Ureter (tissue), 1 donor: ENCODE results near the gene ADAMTS4. TPM values are rescaled to one million over a fixed set of nuclear protein-coding genes. Genes with fewer than 3 reads are reported as not detected.
A peak's percentile ranks its signal among the peaks of the same experiment; 100 is the strongest.

Experiments used
- DNase-seq: peaks from one replicate; pipeline ENCODE4 v3.0.0-alpha.2; 2020; ENCODE audit warnings: low spot score
- total RNA-seq: library from RNA; stranded (reverse); gene quantifications from one replicate; pipeline ENCODE4 v1.2.4, GENCODE V29; 2023
- donor health status: DM: yes; HTN: yes; CAD: no.

ADAMTS4 gene
- total RNA-seq, 1 donor from 2014 or later: 42.6 TPM

DNA sequence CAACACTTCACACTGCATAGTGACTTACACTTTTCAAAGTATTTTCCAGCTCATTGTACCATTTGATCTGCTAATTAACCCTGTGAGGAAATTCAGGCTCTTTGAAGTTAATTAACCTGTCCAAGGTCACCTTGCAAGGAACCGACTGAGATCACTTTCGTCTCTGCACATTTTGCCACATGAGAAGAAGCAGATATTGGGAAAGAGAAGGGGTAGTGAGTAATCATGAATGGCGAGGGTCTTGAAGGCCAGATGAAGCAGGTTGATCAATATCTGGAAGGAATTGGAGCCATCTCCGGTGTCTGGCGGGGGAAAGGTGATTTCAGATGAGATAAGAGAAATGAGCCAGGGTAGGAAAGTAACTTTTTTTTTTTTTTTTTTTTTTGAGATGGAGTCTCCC lies 21.1 kb upstream of the ADAMTS4 start:
- no peak for DNase-seq

DNA sequence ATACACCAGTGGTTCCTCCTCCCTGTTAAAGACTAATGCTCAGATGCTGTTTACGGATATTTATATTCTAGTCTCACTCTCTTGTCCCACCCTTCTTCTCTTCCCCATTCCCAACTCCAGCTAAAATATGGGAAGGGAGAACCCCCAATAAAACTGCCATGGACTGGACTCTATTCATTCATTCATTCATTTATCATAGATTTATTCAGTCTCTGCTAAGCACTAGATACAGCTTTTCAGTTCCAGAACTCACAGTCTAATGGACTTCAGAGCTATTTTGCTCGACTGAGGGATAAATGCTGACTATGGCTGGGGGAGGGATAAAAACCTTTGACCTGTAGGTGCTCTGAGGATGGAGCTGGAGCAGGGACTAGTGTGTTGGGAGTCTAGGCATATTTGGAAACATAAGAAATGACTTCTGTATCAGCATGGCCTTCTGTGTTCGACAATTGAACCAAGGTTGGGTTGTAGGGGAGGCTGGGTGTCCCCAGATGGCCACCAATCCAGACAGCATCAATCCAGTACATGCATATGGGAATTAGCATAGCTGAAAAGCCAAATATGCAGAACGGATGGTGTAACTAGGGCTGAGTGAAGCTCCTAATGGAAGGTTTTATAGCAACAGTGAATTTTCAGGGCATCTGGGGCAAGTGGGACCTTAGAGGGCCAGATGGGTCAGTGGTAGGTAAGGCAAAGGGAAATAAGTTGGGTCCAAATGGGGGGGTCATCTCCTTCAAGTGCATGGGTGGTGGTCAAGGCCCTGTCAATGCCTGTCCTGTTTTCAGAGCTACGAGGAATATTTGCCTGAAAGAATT lies 20.4 kb upstream of the ADAMTS4 start:
- no peak for DNase-seq

GRCh38 chr1:161218301-161219077 lies 19.6 kb upstream of the ADAMTS4 start:
- DNase-seq: no peak

DNA sequence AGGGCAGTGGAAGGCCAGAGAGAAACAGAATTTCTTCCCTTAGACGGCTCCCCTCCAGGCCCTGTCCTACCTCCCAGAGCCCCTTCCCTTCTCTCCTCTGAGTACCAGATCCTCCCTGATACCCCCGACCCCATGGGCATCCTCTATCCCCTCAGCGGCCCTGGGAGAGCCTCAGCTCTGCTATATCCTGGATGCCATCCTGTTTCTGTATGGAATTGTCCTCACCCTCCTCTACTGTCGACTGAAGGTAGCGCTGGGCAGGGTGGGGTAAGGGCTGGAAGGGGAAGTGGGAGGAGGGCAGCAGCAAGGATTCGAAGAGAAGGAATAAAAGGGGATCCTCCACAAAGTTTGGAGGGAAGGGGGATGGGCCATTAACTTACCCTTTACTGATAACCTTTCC lies 19.0 kb upstream of the ADAMTS4 start:
- DNase-seq: no peak

GRCh38 chr1:161216945-161217712 lies 18.3 kb upstream of the ADAMTS4 start:
- DNase-seq: no peak

- DNase-seq: no peak
Observed at GRCh38 chr1:161215076-161215475, 16.2 kb upstream of the ADAMTS4 start, which contains the start of gene FCER1G. FCER1G (plus strand) TSS chr1:161215295; CDS start chr1:161215322, 27 bp downstream.

GRCh38 chr1:161214369-161214768 lies 15.5 kb upstream of the ADAMTS4 start:
- DNase-seq: no peak

DNA sequence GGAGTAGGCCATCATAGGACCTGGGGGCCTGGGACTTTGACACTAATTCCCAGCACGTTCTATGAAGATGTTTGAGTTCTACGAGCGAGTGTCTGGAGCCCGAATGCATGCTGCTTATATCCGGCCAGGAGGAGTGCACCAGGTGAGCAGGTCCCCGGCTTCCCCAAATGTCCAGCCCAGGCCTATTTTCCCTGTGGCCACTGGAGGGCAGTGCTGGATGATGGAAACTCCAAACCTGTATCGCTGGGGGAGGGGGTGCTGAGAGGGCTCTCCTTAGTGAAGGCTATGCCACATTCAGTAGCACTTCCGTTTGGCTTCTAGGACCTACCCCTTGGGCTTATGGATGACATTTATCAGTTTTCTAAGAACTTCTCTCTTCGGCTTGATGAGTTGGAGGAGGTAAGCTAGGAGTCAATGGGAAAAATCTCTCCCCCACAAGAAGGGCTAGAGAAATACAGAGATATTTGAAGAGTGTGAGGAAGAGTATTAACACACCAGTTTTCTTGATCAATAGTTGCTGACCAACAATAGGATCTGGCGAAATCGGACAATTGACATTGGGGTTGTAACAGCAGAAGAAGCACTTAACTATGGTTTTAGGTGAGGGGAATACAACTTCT lies 11.0 kb upstream of the ADAMTS4 start:
- DNase-seq: peak; percentile 75

GRCh38 chr1:161207173-161207572 lies 8.3 kb upstream of the ADAMTS4 start:
- no peak for DNase-seq

DNA sequence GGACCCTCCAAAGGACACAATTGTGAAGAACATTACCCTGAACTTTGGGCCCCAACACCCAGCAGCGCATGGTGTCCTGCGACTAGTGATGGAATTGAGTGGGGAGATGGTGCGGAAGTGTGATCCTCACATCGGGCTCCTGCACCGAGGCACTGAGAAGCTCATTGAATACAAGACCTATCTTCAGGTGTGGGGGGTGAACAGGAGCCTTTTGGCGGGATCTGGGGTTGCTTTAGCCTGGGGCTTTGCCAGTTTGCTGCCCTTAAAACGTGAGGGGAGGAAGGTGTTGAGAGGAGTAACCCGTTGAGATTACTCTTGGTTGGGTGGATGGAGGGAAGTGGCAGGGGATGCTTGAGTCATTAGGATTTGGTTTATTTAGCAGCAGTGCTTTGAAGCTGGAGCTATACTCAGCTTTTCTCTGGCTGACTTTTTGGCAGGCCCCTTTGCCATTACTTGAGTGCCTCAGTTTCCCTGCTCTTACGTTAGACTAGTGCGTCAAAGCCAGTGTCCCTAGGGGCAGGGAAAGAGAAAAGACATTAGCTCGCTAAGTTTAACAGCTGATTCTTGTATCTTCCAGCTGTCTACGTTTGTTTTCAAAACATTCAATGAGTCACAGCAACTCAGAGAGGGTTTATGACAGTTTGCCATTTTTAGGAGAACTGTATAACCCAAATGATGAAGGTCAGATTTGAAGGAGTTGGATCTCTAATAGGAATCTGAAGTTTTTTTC lies 7.7 kb upstream of the ADAMTS4 start:
- DNase-seq: no peak

GRCh38 chr1:161201836-161202712 lies 3.2 kb upstream of the ADAMTS4 start, which contains the start of gene NDUFS2:
NDUFS2 (plus strand) TSS chr1:161202367; CDS start chr1:161202386, 19 bp downstream.
- peak; percentile 99 for DNase-seq

- DNase-seq: peak; percentile 70
Observed at GRCh38 chr1:161200992-161201835, 2.4 kb upstream of the ADAMTS4 start.

DNA sequence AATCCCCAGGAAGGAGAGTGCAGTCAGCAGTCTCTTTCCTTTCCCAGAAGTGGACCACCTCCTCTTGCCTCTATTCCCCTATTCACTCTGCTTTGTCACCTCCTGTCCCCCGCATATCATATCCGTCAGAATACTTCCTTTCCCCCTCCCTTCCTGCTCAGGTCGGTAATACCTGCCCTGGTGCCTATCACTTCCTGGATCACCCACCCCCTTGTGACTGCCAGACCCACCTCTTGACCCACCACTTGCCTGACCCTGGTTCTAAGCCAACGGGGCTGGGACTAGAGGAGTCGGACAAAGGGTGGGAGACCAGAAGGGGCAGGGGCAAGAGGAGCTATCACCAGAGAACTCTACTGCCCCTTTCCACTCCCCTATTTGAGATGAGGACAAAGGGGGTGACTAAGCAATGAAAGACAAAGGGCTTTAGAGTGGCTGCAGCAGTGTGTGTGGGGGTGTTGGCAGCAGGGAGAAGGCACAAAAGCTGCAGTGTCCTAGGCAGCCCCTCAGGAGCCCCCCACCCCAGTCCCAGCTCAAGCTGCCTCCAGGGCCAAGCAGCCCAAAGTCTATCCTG lies 1.7 kb upstream of the ADAMTS4 start:
- DNase-seq: no peak

GRCh38 chr1:161199506-161200139 lies 769 bp upstream of the ADAMTS4 start:
- DNase-seq: no peak

GRCh38 chr1:161198194-161198896 lies 509 bp downstream of the ADAMTS4 start:
- no peak for DNase-seq

- DNase-seq: no peak
Observed at GRCh38 chr1:161197560-161198193, 1.2 kb downstream of the ADAMTS4 start.
